ENCODE measurements around the gene SPACA9. TPM values are rescaled to one million over a fixed set of nuclear protein-coding genes. Genes with fewer than 3 reads are reported as not detected.

Gene SPACA9
- polyA plus RNA-seq, 1 experiment = 3.6 TPM

DNA sequence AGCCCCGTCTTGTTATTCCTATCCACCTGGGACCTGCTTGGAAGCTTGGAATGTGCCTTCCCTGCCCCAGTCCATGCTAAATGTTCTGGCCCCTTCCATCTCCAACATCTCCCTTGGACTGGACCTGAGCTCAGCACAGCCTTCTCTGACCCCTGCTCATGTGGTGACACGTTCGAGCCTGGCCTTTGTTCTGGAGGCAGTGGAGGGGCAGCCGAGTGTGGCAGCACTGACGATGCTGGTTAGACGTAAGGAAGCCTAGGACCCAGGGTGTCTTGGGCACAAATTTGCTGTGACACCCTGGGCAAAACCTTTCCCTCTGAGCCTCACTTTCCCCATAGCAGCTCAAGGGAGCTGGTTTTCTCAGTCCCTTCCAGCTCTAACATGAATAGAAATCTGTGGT is 3.9 kb downstream of the SPACA9 start:
- ChIA-PET CTCF (interaction anchor here (1.1 kb wide), 1 partner anchor 10 kb away, joined by 3 read pairs; no protein-coding TSS in a partner anchor), POLR2A (no interaction called here)
- Histone ChIP-seq H3K4me3 (ENCODE audit: low read depth, low read length) (no peak overlapping the region), H3K27me3 (ENCODE audit: control insufficient read depth, insufficient read depth, low read length) (no peaks in the 10 kb centered on the region), H3K9me3 (ENCODE audit: control insufficient read depth, insufficient read depth, low read length) (no peaks in the 10 kb centered on the region; the same call in 1 of the 2 replicates), H3K27ac (ENCODE audit: low read depth, low read length) (no peak overlapping the region)
- no peak for DNase-seq (ENCODE audit: low read depth, low spot score)
- TF ChIP-seq CTCF (IDR thresholded peaks at IDR 0.05; ENCODE audit: low read depth, low read length) = no peak

GRCh38 chr9:132883349-132884294 is 4.9 kb downstream of the SPACA9 start:
- H3K9me3 ChIP-seq (ENCODE audit: control insufficient read depth, insufficient read depth, low read length) = no peaks in the 10 kb centered on the region
- POLR2A ChIA-PET = no interaction called here
- no peak for TF ChIP-seq CTCF (IDR thresholded peaks at IDR 0.05; ENCODE audit: low read depth, low read length)
- no peak overlapping the region for H3K27ac ChIP-seq (ENCODE audit: low read depth, low read length)
- no peak overlapping the region for H3K4me3 ChIP-seq (ENCODE audit: low read depth, low read length)
- no peak for DNase-seq (ENCODE audit: low read depth, low spot score)
- CTCF ChIA-PET = interaction anchor here (1.0 to 1.1 kb wide), 2 partner anchors 11 to 18 kb away, joined by 3 read pairs; no protein-coding TSS in a partner anchor
- H3K27me3 ChIP-seq (ENCODE audit: control insufficient read depth, insufficient read depth, low read length) = no peaks in the 10 kb centered on the region

DNA sequence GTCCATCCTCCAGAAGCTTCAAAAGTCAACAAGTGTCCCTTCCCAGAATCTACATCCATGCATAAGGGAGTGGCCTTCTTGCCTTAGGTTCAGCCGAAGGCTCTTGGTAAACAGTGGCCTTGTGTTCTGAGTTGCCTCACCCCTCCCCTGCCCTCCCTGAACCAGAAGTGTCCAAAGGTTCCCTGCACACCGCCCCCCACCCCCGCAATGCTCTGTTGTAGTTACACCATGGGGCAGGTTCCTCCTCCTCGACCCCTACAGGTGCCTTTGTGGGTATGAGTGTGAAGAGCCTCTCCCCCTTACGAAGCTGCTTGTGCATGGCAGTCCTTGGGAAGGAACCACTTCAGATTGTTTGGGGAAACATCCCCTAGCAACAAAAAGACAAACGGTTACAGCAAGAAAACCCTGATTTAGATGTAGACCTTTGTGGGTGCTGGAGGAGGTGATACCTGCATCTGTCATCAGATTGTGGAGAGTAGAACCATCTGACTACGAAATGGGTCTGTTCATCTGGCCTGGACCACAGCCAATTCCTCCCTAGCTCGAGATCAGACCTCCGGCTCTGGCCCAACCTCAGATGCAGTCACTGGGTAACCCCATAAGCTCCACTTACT is 7.1 kb downstream of the SPACA9 start:
- TF ChIP-seq CTCF (IDR thresholded peaks at IDR 0.05; ENCODE audit: low read depth, low read length) = no peak
- Histone ChIP-seq H3K9me3 (ENCODE audit: control insufficient read depth, insufficient read depth, low read length) (no peaks in the 10 kb centered on the region), H3K4me3 (ENCODE audit: low read depth, low read length) (no peak overlapping the region), H3K27me3 (ENCODE audit: control insufficient read depth, insufficient read depth, low read length) (no peaks in the 10 kb centered on the region), H3K27ac (ENCODE audit: low read depth, low read length) (no peak overlapping the region)
- CTCF ChIA-PET = no interaction called here
- POLR2A ChIA-PET = no interaction called here
- DNase-seq (ENCODE audit: low read depth, low spot score) = no peak

GRCh38 chr9:132886334-132886725 is 7.6 kb downstream of the SPACA9 start:
- no peaks in the 10 kb centered on the region for H3K9me3 ChIP-seq (ENCODE audit: control insufficient read depth, insufficient read depth, low read length)
- no peaks in the 10 kb centered on the region for H3K27me3 ChIP-seq (ENCODE audit: control insufficient read depth, insufficient read depth, low read length)
- no peak for TF ChIP-seq CTCF (IDR thresholded peaks at IDR 0.05; ENCODE audit: low read depth, low read length)
- no peak overlapping the region for H3K27ac ChIP-seq (ENCODE audit: low read depth, low read length)
- POLR2A ChIA-PET = no interaction called here
- DNase-seq (ENCODE audit: low read depth, low spot score) = no peak
- CTCF ChIA-PET = no interaction called here
- H3K4me3 ChIP-seq (ENCODE audit: low read depth, low read length) = no peak overlapping the region
